Smooth muscle cell of trachea (primary cell): ENCODE measurements around the gene U2AF1L4. TPM values are rescaled to one million over a fixed set of nuclear protein-coding genes. Genes with fewer than 3 reads are reported as not detected.

Experiments used
- total RNA-seq: library from RNA; depleted of rRNA; stranded (reverse); fragments of >200 nt; gene quantifications from 2 replicates; pipeline ENCODE4 v1.2.1, GENCODE V29; 2014

U2AF1L4 gene
- total RNA-seq: 4.6 and 7.3 TPM in 2 replicates

GRCh38 chr19:35745328-35746086 is at the start of gene U2AF1L4, which contains the start of gene PSENEN:
Gene U2AF1L4 (minus strand): TSS chr19:35745418. CDS start chr19:35745391, 27 bp downstream.
Gene PSENEN (plus strand): TSS chr19:35745651. CDS start chr19:35745931, 280 bp downstream.

DNA sequence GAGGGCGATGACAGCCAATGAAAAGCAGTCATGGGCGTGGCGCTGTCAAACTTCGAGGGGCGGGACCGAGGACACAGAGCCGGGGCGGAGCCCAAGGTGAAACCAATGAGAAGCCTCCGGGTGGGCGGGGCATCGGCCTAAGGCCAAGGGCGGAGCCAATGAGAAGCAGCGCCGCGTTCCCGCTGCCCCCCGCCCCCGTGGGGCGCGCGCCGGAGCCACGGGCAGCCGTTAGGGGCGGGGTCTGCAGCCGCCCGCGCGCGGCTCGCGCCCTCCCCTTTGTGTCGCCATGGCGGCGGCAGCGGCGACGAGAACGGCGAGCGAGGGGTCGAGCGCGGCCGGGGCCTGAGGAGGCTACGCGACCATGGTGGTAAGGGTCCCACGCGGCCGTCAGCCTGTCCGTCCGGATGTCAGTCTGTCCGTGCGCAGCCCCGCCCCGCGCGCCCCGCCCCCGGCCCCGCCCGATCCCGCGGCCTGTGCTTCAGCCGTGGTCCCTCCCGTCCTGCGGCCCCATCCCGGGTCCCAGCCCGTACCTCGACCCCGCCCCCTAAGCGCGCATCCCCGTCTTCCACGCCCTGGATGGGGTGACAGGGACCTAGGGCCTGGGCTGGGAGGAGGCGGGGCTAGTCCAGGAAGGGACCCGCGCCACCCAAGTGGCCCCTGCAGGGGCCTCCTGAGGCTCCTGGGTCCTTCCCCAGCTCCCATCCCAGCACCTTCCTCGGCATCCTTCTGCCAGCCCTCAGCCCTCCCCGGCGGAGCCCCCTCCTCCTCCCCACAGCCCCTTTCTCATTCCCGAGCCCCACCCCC is 30.3 kb upstream of the U2AF1L4 start, which contains the start of gene ARHGAP33:
Gene ARHGAP33 (plus strand): TSS at position 267 of the 804 bp plus-strand sequence. CDS start 95 bp downstream, at position 362.

GRCh38 chr19:35757749-35758608 is 12.8 kb upstream of the U2AF1L4 start, which contains the start of gene PROSER3:
Gene PROSER3 (plus strand): TSS chr19:35758176. CDS start chr19:35758216, 40 bp downstream.

DNA sequence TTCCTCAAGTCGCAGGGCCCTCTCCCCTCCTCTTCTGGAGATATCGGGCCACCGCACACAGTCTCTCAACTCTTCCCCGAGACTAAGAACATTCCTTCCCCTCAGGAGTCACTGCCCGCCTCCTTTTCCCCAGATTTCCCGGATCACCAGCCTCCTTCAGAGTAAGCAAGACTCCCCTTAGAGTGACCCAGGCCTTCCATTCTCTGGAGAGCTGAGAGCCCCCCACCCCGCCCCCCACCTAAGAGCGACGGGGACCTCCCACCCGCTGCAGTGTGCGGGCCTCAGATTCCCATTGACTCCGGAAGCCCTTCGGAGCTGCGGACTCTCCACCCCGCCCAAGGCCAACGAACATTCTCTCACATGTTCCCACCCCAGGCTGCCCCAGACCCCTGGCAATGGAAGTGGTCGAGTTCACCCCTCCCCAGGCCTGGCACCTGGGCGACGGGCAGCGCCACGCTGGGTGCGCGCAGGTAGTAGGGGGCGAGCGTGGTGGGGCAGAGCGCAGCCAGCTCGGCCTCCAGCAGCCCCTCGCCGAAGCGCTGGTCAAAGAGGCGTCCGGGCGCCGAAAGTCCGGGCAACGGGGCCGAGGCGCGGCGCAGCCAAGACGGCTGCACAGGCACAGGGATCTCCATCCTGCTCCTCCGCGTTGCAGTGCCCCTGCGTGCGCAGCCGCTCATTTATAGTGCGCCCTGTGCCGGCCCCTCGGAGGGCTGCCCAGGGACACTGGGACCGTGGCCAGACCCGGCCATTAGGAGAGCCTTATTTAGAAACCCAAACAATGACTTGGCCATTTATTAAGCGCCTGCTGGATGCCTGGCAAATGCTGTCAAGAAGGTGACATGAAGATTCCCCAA is 11.4 kb upstream of the U2AF1L4 start, which contains the start of gene HSPB6:
Gene HSPB6 (minus strand): TSS at position 653 of the 854 bp plus-strand sequence. CDS start 21 bp downstream, at position 632.

DNA sequence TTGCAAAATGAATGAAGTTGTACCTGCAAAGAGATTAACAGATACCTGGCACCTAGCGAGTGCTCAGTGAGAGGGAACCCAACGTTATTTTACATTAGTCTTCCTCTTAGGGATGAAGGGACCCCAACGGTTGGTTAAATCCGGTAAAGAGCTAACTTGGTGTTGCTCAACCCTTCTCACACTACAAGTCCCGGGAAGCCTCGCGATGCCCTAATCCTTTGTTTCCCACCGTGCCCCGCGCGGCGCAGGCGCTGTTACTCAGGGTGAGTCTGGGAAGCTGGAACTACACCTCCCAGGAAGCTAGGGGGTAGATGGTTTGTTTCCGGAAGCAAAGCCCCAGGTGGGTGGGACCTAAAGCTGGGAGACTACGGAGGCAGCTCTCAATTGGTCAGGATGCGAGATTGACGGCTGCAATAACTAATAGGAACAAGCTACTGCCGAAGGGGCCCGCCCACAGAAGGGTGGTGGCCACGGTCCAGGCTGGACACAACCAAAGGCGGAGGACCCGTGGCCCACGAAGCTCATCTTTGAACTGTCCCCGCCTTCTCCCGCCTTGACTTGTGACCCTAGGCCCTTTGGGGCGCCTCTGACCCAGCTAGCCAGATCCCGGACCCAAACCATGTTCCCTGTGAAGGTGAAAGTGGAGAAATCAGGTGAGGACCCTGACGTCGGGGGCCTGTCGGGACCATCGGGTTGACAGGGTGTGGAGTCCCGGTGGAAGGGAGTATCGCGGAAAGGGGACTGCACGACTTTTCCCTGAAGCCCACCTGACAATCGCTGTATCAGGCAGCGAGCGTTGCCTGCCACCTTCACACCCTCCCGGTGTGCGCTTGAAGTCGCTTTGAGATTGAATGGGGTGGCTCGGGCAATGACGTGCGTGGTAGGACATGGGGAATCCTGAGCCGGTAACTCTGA is 3.1 kb upstream of the U2AF1L4 start, which contains the start of gene LIN37:
Gene LIN37 (plus strand): TSS at position 471 of the 915 bp plus-strand sequence. CDS start 149 bp downstream, at position 620.

DNA sequence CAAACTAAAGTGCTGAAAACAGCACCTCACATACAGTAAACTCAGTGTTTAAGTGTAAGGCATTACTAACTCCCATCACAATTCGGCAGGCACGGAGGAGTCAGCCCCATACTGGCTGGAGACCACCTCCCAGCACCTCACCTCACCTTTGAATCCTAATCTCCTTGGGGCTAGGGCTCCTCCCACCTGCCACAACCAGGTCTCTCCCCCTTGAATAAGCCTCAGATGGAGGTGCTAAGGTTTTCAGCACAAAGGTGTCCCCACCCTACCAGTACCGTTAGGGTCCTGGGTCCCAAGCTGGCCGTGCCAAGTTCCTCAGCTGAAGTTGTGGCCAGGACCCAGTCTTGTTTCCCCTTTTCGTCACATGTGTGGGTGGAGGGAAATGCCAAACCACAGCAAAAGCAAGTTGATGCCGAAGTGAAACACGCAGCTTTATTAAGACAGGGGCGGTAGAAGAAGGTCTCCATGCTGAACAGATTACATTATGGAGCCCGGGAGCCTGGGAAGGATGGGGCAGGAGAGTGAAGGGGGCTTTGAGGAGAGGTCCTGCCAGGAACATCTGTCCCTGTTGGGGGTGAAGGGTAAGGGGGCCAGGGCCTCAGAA is 3.0 kb downstream of the U2AF1L4 start, which contains the start of gene IGFLR1:
Gene IGFLR1 (minus strand): TSS at position 332 of the 604 bp plus-strand sequence. CDS start 1,272 bp downstream, outside the sequence.

DNA sequence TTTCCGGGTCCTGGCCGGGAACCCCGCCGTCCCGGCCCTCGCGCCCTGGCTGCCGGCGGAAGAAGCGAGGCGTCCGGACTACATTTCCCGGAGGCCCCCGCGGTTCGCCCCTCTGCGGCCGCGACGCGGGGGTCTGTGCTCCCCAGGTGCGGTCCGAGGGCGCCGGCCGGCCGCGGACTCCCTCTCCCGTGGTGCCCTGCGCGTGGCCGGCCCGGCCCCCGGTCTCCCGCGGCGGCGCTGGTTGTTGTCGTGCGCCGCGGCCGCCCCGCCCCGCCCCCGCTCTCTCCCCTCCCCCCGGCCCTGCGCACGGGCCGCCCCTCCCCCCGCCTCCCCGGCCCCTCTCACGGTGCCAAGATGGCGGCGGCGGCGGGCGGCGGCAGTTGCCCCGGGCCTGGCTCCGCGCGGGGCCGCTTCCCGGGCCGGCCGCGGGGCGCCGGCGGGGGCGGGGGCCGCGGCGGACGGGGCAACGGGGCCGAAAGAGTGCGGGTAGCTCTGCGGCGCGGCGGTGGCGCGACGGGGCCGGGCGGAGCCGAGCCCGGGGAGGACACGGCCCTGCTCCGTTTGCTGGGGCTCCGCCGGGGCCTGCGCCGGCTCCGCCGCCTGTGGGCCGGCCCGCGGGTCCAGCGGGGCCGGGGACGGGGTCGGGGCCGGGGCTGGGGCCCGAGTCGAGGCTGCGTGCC is 27.4 kb downstream of the U2AF1L4 start, which contains the start of gene KMT2B:
Gene KMT2B (plus strand): TSS at position 339 of the 680 bp plus-strand sequence. CDS start 16 bp downstream, at position 355.

DNA sequence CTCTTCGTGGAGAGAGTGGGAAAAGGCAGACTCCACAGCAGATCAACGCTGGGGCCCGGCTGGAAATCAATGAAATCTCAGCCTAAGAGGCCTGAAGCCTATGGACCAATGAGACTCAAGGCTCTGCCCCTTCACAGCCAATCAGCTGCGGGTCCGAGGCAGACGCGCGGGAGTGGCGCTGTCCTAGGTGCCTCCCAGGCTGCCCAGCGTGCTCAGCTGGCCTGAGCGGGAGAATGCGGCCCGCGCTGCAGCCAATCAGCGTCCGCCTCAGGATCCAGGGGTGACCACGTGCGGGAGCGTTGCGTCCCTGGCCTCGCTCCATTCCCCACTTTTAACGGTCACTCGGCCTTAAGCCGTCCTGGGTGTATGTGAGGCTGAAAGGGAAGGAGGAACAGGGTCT is 41.0 kb downstream of the U2AF1L4 start, which contains the start of gene ZBTB32:
Gene ZBTB32 (plus strand): TSS at position 341 of the 400 bp plus-strand sequence. CDS start 10,069 bp downstream, outside the sequence.

Other genes with a start within 250 kb of the U2AF1L4 start
- gene DMKN, start 231.8 kb downstream of the U2AF1L4 start, total RNA-seq: 6.4 and 13.6 TPM in 2 replicates
- 2.9 and 10.6 TPM in 2 replicates for gene SBSN, start 217.1 kb downstream of the U2AF1L4 start, total RNA-seq
- 0.17 TPM in 1 of 2 replicates, not detected in the other for gene GAPDHS, start 212.0 kb downstream of the U2AF1L4 start, total RNA-seq
- gene TMEM147, start 199.8 kb downstream of the U2AF1L4 start, total RNA-seq: 56.6 and 103 TPM in 2 replicates
- not detected in 2 replicates for gene ATP4A, start 181.8 kb downstream of the U2AF1L4 start, total RNA-seq
- gene PMIS2, start 159.2 kb downstream of the U2AF1L4 start, total RNA-seq: not detected in 2 replicates
- gene HAUS5, start 132.7 kb downstream of the U2AF1L4 start, total RNA-seq: 6.6 and 12.2 TPM in 2 replicates
- gene RBM42, start 116.4 kb downstream of the U2AF1L4 start, total RNA-seq: 53.3 and 62.4 TPM in 2 replicates
- gene ETV2, start 103.7 kb downstream of the U2AF1L4 start, total RNA-seq: 0.17 and 0.44 TPM in 2 replicates
- 225 and 365 TPM in 2 replicates for gene COX6B1, start 97.1 kb downstream of the U2AF1L4 start, total RNA-seq
- gene UPK1A, start 78.9 kb downstream of the U2AF1L4 start, total RNA-seq: not detected in 2 replicates
- gene ZBTB32, start 40.9 kb downstream of the U2AF1L4 start, total RNA-seq: not detected in 2 replicates
- 9.8 and 10.9 TPM in 2 replicates for gene KMT2B, start 27.4 kb downstream of the U2AF1L4 start, total RNA-seq
- gene IGFLR1, start 3.0 kb downstream of the U2AF1L4 start, total RNA-seq: 0.29 and 1.2 TPM in 2 replicates
- gene PSENEN, start 233 bp upstream of the U2AF1L4 start, total RNA-seq: 18.4 and 20.2 TPM in 2 replicates
- 8.0 and 18.5 TPM in 2 replicates for gene LIN37, start 3.2 kb upstream of the U2AF1L4 start, total RNA-seq
- 125 and 302 TPM in 2 replicates for gene HSPB6, start 11.6 kb upstream of the U2AF1L4 start, total RNA-seq
- 6.1 and 9.9 TPM in 2 replicates for gene PROSER3, start 12.8 kb upstream of the U2AF1L4 start, total RNA-seq
- gene ARHGAP33, start 30.1 kb upstream of the U2AF1L4 start, total RNA-seq: 5.6 and 10.0 TPM in 2 replicates
- not detected in 2 replicates for gene PRODH2, start 67.4 kb upstream of the U2AF1L4 start, total RNA-seq
- not detected in 2 replicates for gene NPHS1, start 107.1 kb upstream of the U2AF1L4 start, total RNA-seq
- gene KIRREL2, start 111.5 kb upstream of the U2AF1L4 start, total RNA-seq: not detected in 2 replicates
- 5.1 and 11.7 TPM in 2 replicates for gene APLP1, start 123.2 kb upstream of the U2AF1L4 start, total RNA-seq
- 3.2 and 3.6 TPM in 2 replicates for gene NFKBID, start 155.1 kb upstream of the U2AF1L4 start, total RNA-seq
- gene HCST, start 157.1 kb upstream of the U2AF1L4 start, total RNA-seq: 0.87 and 1.8 TPM in 2 replicates
- 0.33 TPM in 1 of 2 replicates, not detected in the other for gene TYROBP, start 162.9 kb upstream of the U2AF1L4 start, total RNA-seq
- 2.5 and 6.3 TPM in 2 replicates for gene LRFN3, start 191.0 kb upstream of the U2AF1L4 start, total RNA-seq
- gene SDHAF1, start 249.8 kb upstream of the U2AF1L4 start, total RNA-seq: 8.9 and 12.9 TPM in 2 replicates